MG63 (cell line): ENCODE data around the gene XRCC5. TPM values are rescaled to one million over a fixed set of nuclear protein-coding genes. Genes with fewer than 3 reads are reported as not detected.
"Not testable (repeated sequence)": the region's sequence is repeated elsewhere in the genome, so short reads cannot be mapped to it uniquely, and the experiment has no call there.

Experiments
- DNase-seq: peaks from one replicate; pipeline ENCODE4 v3.0.0-alpha.2; 2020
- H3K27me3 ChIP-seq: fragments of 250-450 bp; sonication (Bioruptor Pico); 2 replicates; pipeline ENCODE4 v1.5.1; 2020; ENCODE audit warnings: mild to moderate bottlenecking, moderate library complexity
- H3K36me3 ChIP-seq: fragments of 250-450 bp; sonication (Bioruptor Pico); 2 replicates; pipeline ENCODE4 v1.5.1; 2020; ENCODE audit warnings: mild to moderate bottlenecking, moderate library complexity
- H3K4me3 ChIP-seq: fragments of 250-450 bp; sonication (Bioruptor Pico); 2 replicates; pipeline ENCODE4 v1.5.1; 2020; ENCODE audit warnings: mild to moderate bottlenecking, moderate library complexity
- H3K9me3 ChIP-seq: fragments of 250-450 bp; sonication (Bioruptor Pico); 2 replicates; pipeline ENCODE4 v1.5.1; 2020; ENCODE audit warnings: mild to moderate bottlenecking, moderate library complexity
- total RNA-seq: library from RNA; depleted of rRNA; stranded (reverse); fragments of >200 nt; shearing (Covaris generic); gene quantifications from 2 replicates; pipeline ENCODE4 v1.2.3, GENCODE V29; 2014; ENCODE audit warnings: low replicate concordance

The XRCC5 gene
- total RNA-seq, 1 experiment from 2014 or later, result 313 TPM

GRCh38 chr2:216131175-216131926, 22.2 kb downstream of the XRCC5 start:
- DNase-seq, result no peak
- Histone ChIP-seq H3K36me3 (peaks cover 97% of the 10 kb centered on the region), H3K9me3 (no peaks in the 10 kb centered on the region), H3K4me3 (no peak overlapping the region), H3K27me3 (no peaks in the 10 kb centered on the region)

- no peak for DNase-seq
- Histone ChIP-seq H3K27me3 (no peaks in the 10 kb centered on the region), H3K9me3 (no peaks in the 10 kb centered on the region), H3K36me3 (peaks cover 97% of the 10 kb centered on the region), H3K4me3 (no peak overlapping the region)
Measured at GRCh38 chr2:216132585-216132984, 23.4 kb downstream of the XRCC5 start.

DNA sequence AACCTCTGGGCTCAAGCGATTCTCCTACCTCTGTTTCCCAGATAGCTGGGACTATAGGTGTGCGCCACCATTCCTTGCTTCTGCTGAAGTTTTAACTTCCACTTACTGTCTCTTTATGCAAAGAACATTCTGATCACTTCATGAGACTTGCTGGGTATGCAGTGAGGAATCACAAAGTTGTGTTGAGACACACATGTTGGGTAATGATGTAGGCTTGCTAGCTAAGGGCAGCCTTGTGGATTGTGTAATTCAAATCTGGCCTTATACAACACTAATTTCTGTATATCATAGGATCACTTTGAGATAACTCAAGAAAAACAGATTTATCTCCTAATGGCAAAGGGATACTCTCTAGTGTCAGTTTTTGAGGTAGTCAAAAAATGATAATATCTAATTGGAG, 24.2 kb downstream of the XRCC5 start:
- H3K27me3 ChIP-seq, result no peaks in the 10 kb centered on the region
- H3K36me3 ChIP-seq, result peaks cover 97% of the 10 kb centered on the region
- H3K4me3 ChIP-seq, result no peak overlapping the region
- no peaks in the 10 kb centered on the region for H3K9me3 ChIP-seq
- DNase-seq, result no peak

DNA sequence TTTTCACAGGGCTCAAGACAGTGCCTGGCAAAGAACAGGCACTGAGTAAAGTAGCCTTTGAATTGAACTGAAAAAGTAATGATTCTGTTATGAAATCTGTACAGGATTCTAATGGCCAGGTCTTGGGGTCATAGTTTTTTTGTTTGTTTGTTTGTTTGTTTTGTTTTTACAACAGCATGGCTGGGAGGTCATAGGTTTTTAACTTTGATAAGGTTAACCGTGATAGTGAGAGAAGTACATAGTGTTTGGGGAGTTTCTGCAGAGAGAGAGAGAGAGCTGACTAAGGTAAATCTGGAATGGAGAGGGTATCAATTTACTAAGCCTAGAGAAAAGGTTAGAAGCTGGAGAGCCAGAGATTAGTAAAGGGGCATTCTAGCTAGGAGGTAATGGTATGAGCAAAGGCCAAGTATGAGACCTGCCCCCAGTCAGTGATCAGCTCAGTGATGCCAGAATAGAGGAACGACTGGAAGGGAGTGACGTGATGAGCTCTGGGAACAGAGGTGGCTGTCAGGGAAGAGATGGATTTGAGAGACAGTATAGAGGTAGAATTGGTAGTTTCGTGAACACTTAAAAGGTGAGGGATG, 25.9 kb downstream of the XRCC5 start:
- Histone ChIP-seq H3K9me3 (no peaks in the 10 kb centered on the region), H3K36me3 (peaks cover 97% of the 10 kb centered on the region), H3K4me3 (no peak overlapping the region), H3K27me3 (no peaks in the 10 kb centered on the region)
- no peak for DNase-seq

- DNase-seq, result no peak
- Histone ChIP-seq H3K36me3 (peaks cover 95% of the 10 kb centered on the region), H3K4me3 (no peak overlapping the region), H3K27me3 (no peaks in the 10 kb centered on the region), H3K9me3 (no peaks in the 10 kb centered on the region)
Measured at GRCh38 chr2:216139884-216140283, 30.7 kb downstream of the XRCC5 start.

DNA sequence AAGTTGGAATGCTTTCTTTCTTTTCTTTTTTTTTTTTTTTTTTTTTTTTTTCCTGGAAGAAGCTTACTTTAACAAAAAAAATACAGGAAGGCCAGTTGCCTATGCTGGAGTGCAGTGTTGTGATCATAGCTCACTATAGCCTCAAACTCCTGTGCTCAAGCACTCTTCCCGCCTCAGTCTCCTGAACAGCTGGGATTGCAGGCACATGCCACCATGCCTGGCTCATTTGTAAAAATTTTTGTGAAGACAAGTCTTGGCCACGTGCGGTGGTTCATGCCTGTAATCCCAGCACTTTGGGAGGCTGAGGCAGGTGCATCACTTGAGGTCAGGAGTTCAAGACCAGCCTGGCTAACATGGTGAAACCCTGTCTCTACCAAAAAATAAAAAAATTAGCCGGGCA, 32.4 kb downstream of the XRCC5 start:
- not testable (repeated sequence) for H3K9me3 ChIP-seq, H3K27me3 ChIP-seq
- peaks cover 96% of the 10 kb centered on the region for H3K36me3 ChIP-seq

GRCh38 chr2:216142540-216142939, 33.4 kb downstream of the XRCC5 start:
- DNase-seq, result no peak
- H3K9me3 ChIP-seq, result no peaks in the 10 kb centered on the region
- H3K4me3 ChIP-seq, result no peak overlapping the region
- H3K27me3 ChIP-seq, result no peaks in the 10 kb centered on the region
- peaks cover 96% of the 10 kb centered on the region for H3K36me3 ChIP-seq

More for the DNA sequence above, 32.4 kb downstream of the XRCC5 start:
- DNase-seq, H3K4me3 ChIP-seq: not testable (repeated sequence)

DNA sequence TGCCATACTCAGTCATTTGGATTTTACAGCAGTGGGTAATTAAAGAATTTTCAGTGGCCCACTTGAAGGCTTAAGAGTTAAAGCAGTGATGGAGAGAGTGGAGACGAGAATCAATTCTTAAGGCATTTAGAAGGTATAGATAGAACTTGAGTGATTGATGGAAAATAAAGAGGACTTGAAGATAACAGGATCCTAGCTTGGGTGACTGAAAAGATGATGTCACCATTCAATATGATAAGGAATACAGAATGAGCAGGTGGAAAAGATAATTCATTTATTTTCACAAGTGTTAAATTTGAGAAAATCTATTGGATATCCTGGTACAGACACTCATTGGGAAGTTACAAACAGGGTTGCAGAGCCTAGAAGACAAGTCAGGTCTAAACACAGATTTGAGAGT, 35.2 kb downstream of the XRCC5 start:
- no peak overlapping the region for H3K4me3 ChIP-seq
- H3K36me3 ChIP-seq, result peaks cover 96% of the 10 kb centered on the region
- DNase-seq, result no peak
- H3K9me3 ChIP-seq, result no peaks in the 10 kb centered on the region
- H3K27me3 ChIP-seq, result no peaks in the 10 kb centered on the region

GRCh38 chr2:216144857-216145256, 35.7 kb downstream of the XRCC5 start:
- no peak overlapping the region for H3K4me3 ChIP-seq

GRCh38 chr2:216146573-216146972, 37.4 kb downstream of the XRCC5 start:
- Histone ChIP-seq H3K36me3 (peaks cover 99% of the 10 kb centered on the region), H3K9me3 (no peaks in the 10 kb centered on the region), H3K4me3 (no peak overlapping the region), H3K27me3 (no peaks in the 10 kb centered on the region)
- DNase-seq, result no peak

More at GRCh38 chr2:216144857-216145256, 35.7 kb downstream of the XRCC5 start:
- H3K9me3 ChIP-seq, result no peaks in the 10 kb centered on the region
- no peaks in the 10 kb centered on the region for H3K27me3 ChIP-seq
- peaks cover 96% of the 10 kb centered on the region for H3K36me3 ChIP-seq
- DNase-seq, result no peak

DNA sequence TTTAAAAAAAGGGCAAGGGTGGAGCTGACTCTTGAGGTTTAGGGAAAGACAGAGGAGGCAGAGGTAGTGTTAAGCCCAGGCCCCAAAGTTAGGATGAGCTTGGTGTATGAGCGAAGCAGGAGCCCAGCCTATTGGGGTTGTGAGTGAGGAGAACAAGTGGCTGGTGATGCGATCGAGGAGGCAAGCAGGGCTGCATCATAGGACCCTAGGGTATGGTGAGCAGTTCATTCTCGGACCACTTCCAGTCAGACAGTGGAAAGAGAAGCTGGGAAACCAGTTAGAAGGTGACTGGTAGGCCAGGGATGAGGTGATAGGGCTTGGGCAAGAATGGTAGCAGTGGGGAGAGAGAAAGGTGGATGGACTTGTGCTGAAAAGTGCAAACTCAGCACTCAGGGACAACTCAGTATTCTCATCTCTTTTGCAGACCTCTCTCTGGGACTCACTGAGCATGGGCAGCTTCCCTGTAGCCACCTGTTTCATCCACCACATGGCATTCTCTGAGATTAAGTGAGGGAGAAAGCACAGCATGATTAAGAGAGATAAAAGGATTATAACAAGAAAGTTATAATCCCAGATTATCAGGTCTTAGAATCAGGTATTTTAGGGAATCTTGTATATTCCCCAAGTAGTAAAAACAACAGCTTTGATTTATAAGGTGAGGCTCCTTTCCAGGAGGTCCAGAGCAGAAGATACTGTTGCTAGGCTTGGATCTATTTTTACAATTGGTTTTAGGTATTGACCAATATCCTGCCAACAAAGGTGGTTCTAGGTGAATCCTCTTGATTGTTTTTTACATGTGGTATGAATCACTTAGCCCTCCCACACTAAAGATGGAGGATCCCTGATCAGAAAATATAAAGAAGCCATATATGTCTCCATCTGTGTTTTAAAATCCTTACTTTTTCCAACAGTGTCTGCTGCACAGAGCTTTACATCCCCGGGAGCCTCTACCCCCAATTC, 38.3 kb downstream of the XRCC5 start:
- H3K27me3 ChIP-seq, result no peaks in the 10 kb centered on the region
- H3K4me3 ChIP-seq, result no peak overlapping the region
- DNase-seq, result no peak
- H3K9me3 ChIP-seq, result no peaks in the 10 kb centered on the region
- peaks cover 97% of the 10 kb centered on the region for H3K36me3 ChIP-seq

DNA sequence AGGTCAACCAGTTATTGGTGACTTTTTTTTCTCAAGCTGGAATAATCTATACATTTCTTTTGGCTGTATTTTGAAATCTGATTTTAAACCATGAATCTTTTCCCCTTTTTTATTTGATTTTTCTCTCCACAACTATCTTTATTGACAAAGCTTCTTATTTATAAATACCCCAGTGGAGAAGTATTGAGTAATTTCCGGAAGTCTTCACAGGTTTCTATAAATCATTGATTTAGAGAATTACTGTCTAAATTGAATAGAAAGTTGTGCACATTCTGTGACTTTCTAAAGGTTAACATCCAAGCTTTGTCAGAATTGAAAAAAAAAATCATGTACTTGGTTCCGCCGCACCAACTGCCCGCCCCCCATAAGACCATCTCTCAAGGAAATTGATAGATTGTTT, 39.8 kb downstream of the XRCC5 start:
- no peak for DNase-seq
- Histone ChIP-seq H3K4me3 (no peak overlapping the region), H3K27me3 (no peaks in the 10 kb centered on the region), H3K9me3 (no peaks in the 10 kb centered on the region), H3K36me3 (peaks cover 97% of the 10 kb centered on the region)

- DNase-seq, result no peak
Measured at GRCh38 chr2:216149741-216150140, 40.6 kb downstream of the XRCC5 start.

GRCh38 chr2:216151313-216152025, 42.3 kb downstream of the XRCC5 start:
- H3K27me3 ChIP-seq, result no peaks in the 10 kb centered on the region
- H3K36me3 ChIP-seq, result peaks cover 93% of the 10 kb centered on the region
- DNase-seq, result no peak
- no peaks in the 10 kb centered on the region for H3K9me3 ChIP-seq
- H3K4me3 ChIP-seq, result no peak overlapping the region

More at GRCh38 chr2:216149741-216150140, 40.6 kb downstream of the XRCC5 start:
- Histone ChIP-seq H3K36me3 (peaks cover 97% of the 10 kb centered on the region), H3K9me3 (no peaks in the 10 kb centered on the region), H3K4me3 (no peak overlapping the region), H3K27me3 (no peaks in the 10 kb centered on the region)

GRCh38 chr2:216155954-216156353, 46.8 kb downstream of the XRCC5 start:
- H3K36me3 ChIP-seq, result peaks cover 82% of the 10 kb centered on the region
- no peak overlapping the region for H3K4me3 ChIP-seq
- H3K9me3 ChIP-seq, result no peaks in the 10 kb centered on the region
- H3K27me3 ChIP-seq, result no peaks in the 10 kb centered on the region
- no peak for DNase-seq

GRCh38 chr2:216156822-216157221, 47.7 kb downstream of the XRCC5 start:
- Histone ChIP-seq H3K4me3 (no peak overlapping the region), H3K36me3 (peaks cover 82% of the 10 kb centered on the region), H3K9me3 (no peaks in the 10 kb centered on the region), H3K27me3 (no peaks in the 10 kb centered on the region)
- DNase-seq, result no peak
